Measurements from ENCODE around the gene WRNIP1.

DNA sequence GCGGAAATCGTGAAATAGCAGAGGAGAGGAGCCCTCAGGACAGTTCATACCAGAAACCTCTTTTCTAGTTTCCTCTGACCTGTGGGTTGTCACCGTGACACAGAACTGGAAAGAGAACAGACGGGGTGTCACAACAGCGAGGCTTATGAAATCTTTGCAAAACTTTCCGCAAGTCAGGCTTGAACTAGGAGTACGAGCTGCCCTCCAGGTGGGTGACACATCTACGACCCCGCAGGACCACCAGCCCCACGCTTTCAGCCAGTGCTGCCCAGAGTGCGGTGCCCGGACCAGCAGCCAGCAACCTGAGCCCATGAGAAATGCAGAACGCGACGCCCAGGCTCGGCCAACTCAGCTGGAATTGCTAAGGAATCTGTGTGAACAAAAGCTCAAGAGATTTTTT, 30.8 kb downstream of the WRNIP1 start:
- TF ChIP-seq POLR2A (IDR thresholded peaks at IDR 0.05): no peak
- TF ChIP-seq, protein P1, sequence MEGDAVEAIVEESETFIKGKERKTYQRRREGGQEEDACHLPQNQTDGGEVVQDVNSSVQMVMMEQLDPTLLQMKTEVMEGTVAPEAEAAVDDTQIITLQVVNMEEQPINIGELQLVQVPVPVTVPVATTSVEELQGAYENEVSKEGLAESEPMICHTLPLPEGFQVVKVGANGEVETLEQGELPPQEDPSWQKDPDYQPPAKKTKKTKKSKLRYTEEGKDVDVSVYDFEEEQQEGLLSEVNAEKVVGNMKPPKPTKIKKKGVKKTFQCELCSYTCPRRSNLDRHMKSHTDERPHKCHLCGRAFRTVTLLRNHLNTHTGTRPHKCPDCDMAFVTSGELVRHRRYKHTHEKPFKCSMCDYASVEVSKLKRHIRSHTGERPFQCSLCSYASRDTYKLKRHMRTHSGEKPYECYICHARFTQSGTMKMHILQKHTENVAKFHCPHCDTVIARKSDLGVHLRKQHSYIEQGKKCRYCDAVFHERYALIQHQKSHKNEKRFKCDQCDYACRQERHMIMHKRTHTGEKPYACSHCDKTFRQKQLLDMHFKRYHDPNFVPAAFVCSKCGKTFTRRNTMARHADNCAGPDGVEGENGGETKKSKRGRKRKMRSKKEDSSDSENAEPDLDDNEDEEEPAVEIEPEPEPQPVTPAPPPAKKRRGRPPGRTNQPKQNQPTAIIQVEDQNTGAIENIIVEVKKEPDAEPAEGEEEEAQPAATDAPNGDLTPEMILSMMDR (IDR thresholded peaks at IDR 0.05): no peak
